Astrocyte of the cerebellum (primary cell): Measurements from ENCODE around the gene MLXIP.
"Not testable (repeated sequence)": the region's sequence is repeated elsewhere in the genome, so short reads cannot be mapped to it uniquely, and the experiment has no call there.

Source experiments
- DNase-seq: peaks from one replicate; pipeline ENCODE4 v3.0.0-alpha.2; 2011; ENCODE audit warnings: low read depth
- H3K4me3 ChIP-seq: 2 replicates; pipeline ENCODE4 v1.5.1; 2011; ENCODE audit warnings: mild to moderate bottlenecking, low read depth, low read length, moderate library complexity
- CTCF ChIP-seq: IDR thresholded peaks from 2 replicates; pipeline ENCODE4 v1.5.1; 2012; ENCODE audit warnings: low read length, low read depth, moderate library complexity, mild to moderate bottlenecking; ENCODE audit errors: missing control alignments
- in situ Hi-C: cut with HindIII; loops from 2 replicates; pipeline ENCODE4 v1.10.0; 2017; ENCODE audit warnings: low sequenced_read_pairs

The MLXIP gene

GRCh38 chr12:122051231-122051876, 27.2 kb upstream of the MLXIP start:
- H3K4me3 ChIP-seq: no peak overlapping the region
- no peak for DNase-seq
- TF ChIP-seq CTCF: no peak
- in situ Hi-C loops: no loop called here

GRCh38 chr12:122052285-122052684, 26.3 kb upstream of the MLXIP start:
- DNase-seq: no peak
- in situ Hi-C loops: no loop called here
- no peak for TF ChIP-seq CTCF
- no peak overlapping the region for H3K4me3 ChIP-seq

- H3K4me3 ChIP-seq: no peak overlapping the region
- TF ChIP-seq CTCF: no peak
- no peak for DNase-seq
- in situ Hi-C loops: no loop called here
Observed at GRCh38 chr12:122054842-122055520, 23.6 kb upstream of the MLXIP start.

- in situ Hi-C loops, DNase-seq, H3K4me3 ChIP-seq: not testable (repeated sequence)
Observed at GRCh38 chr12:122056406-122056805, 22.1 kb upstream of the MLXIP start.

GRCh38 chr12:122057007-122057735, 21.4 kb upstream of the MLXIP start:
- in situ Hi-C loops: no loop called here
- no peak overlapping the region for H3K4me3 ChIP-seq
- no peak for TF ChIP-seq CTCF
- DNase-seq: no peak

- TF ChIP-seq CTCF: no peak
- H3K4me3 ChIP-seq: no peak overlapping the region
- DNase-seq: no peak
- in situ Hi-C loops: no loop called here
Observed at GRCh38 chr12:122057769-122058168, 20.8 kb upstream of the MLXIP start.
